Measurements from ENCODE around the gene FTO. TPM values are rescaled to one million over a fixed set of nuclear protein-coding genes. Genes with fewer than 3 reads are reported as not detected.
A peak's percentile ranks its signal among the peaks of the same experiment; 100 is the strongest.

The FTO gene
- total and polyA plus RNA-seq, 2 of the 8 experiments (the other 6 are each of a cell fraction or from before 2014, with no cell fraction given), result 34.5 to 59.8 TPM

DNA sequence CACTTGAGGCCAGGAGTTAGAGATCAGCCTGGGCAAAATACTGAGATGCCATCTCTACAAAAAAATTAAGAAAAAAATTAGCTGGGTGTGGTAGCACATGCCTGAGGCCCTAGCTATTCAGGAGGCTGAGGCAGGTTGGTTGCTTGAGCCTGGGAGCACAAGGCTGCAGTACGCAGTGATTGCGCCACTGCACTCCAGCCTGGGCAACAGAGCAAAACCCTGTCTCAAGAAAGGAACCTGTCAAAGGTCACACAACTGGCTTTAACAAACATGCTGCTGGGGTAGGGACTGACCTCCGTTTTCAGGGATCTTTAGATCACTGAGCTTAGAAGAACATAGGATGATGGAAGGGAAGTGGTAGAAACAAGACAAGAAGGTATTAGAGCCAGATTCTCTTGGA is 487.6 kb downstream of the FTO start:
- H4K91ac ChIP-seq (replicated peaks; ENCODE audit: insufficient read length, low read length), result no peak overlapping the region
- TF ChIP-seq EP300 (IDR thresholded peaks at IDR 0.05; ENCODE audit: borderline replicate concordance in 1 of 2, low read depth in 2 of 2, low read length in 2 of 2), result no peak
- no peak for TF ChIP-seq NRF1 (IDR thresholded peaks at IDR 0.05; ENCODE audit: low read depth, low read length)
- TF ChIP-seq RXRA (IDR thresholded peaks at IDR 0.05; ENCODE audit: insufficient read depth, low read depth, low read length), result no peak
- no peak for TF ChIP-seq SIX5 (IDR thresholded peaks at IDR 0.05; ENCODE audit: low read depth, low read length)
- no peak for TF ChIP-seq ATF2 (IDR thresholded peaks at IDR 0.05; ENCODE audit: low read length)
- no peak for TF ChIP-seq EZH2 (IDR thresholded peaks at IDR 0.05; ENCODE audit: low read depth, low read length, severe bottlenecking)
- TF ChIP-seq RBBP5 (IDR thresholded peaks at IDR 0.05; ENCODE audit: borderline replicate concordance, low read depth, low read length), result no peak
- no peak for TF ChIP-seq SIRT6 (IDR thresholded peaks at IDR 0.05; ENCODE audit: low read length)
- TF ChIP-seq POLR2A (IDR thresholded peaks at IDR 0.05; ENCODE audit: control extremely low read depth in 1 of 2, low read depth in 2 of 2, low read length in 2 of 2), result no peak
- TF ChIP-seq KDM1A (IDR thresholded peaks at IDR 0.05; ENCODE audit: borderline replicate concordance, low read length), result no peak
- TF ChIP-seq GABPA (IDR thresholded peaks at IDR 0.05; ENCODE audit: borderline replicate concordance, insufficient read depth, low read length), result no peak
- TF ChIP-seq GTF2F1 (IDR thresholded peaks at IDR 0.05; ENCODE audit: borderline replicate concordance, low read depth, low read length), result no peak
- no peak for TF ChIP-seq ZNF274 (IDR thresholded peaks at IDR 0.05; ENCODE audit: borderline replicate concordance, extremely low read depth, low read length)

More for the DNA sequence above, 487.6 kb downstream of the FTO start:
- H4K8ac ChIP-seq (ENCODE audit: extremely low read depth, insufficient read depth, low read length), result no peak overlapping the region
- 87% methylated on average over 3 of the region's 3 CpGs; no CpG with 5 or more reads in 1 of the 2 experiments for WGBS, 2 experiments (ENCODE audit: extremely low coverage in 1 of 2, insufficient coverage in 1 of 2, insufficient read length in 1 of 2, insufficient replicate concordance in 2 of 2, low coverage in 1 of 2, low lambda C conversion rate in 2 of 2, missing lambda C conversion rate in 1 of 2)
- no peak overlapping the region for H3K4ac ChIP-seq (replicated peaks; ENCODE audit: insufficient read length, low read depth, low read length)
- peaks cover 0 to 7% (median 6%) of the 10 kb centered on the region in 4 experiments; a peak in 4 of 7 replicates for H3K4me1 ChIP-seq (replicated peaks in 1 of 4; ENCODE audit: control insufficient read depth in 3 of 4, insufficient read depth in 4 of 4, low read length in 3 of 4)
- H3K9me3 ChIP-seq (ENCODE audit: insufficient read depth in 2 of 2, low read depth in 1 of 2, low read length in 1 of 2), result peaks cover 0 to 2% of the 10 kb centered on the region in 2 experiments; a peak in 1 of 4 replicates
- no peak overlapping the region for H2BK12ac ChIP-seq (ENCODE audit: low read depth, low read length)
- no peak overlapping the region for H3K27ac ChIP-seq (ENCODE audit: low read depth, low read length)
- H3K79me2 ChIP-seq (ENCODE audit: control insufficient read depth in 1 of 2, insufficient read depth in 2 of 2, low read length in 2 of 2), result no peaks in the 10 kb centered on the region
- H2BK5ac ChIP-seq (ENCODE audit: low read depth, low read length), result no peak overlapping the region
- FAIRE-seq, result no peak
- DNase-seq (ENCODE audit: low read depth in 1 of 2, low spot score in 2 of 2), result no peak
- H3K23me2 ChIP-seq (ENCODE audit: low read depth, low read length), result no peaks in the 10 kb centered on the region
- no peaks in the 10 kb centered on the region for H3K36me3 ChIP-seq (ENCODE audit: control insufficient read depth in 2 of 4, insufficient read depth in 4 of 4, low read length in 3 of 4)
- H2BK120ac ChIP-seq (replicated peaks; ENCODE audit: low read depth, low read length), result no peak overlapping the region
- 0 out of 2 replicates have a peak overlapping the region, but pooled peaks have one; percentile 37 for H2BK15ac ChIP-seq (ENCODE audit: low read length)
- no peak overlapping the region for H2AFZ ChIP-seq (ENCODE audit: low read length)
- H2AK5ac ChIP-seq (ENCODE audit: low read depth, low read length), result no peak overlapping the region
- no peak overlapping the region for H4K5ac ChIP-seq (ENCODE audit: insufficient read length, low read depth, low read length)
- POLR2A ChIA-PET (ENCODE audit: partially characterized antibody), result no interaction called here
- H3K4me3 ChIP-seq (ENCODE audit: extremely low read depth in 1 of 4, insufficient read depth in 2 of 4, low read depth in 3 of 4, low read length in 4 of 4), result no peak overlapping the region
- no peak overlapping the region for H3K56ac ChIP-seq (replicated peaks; ENCODE audit: insufficient read length, low read depth, low read length)
- H3K79me1 ChIP-seq (ENCODE audit: low read depth, low read length), result no peaks in the 10 kb centered on the region
- no peak overlapping the region for H3K23ac ChIP-seq (ENCODE audit: insufficient read length)
- CTCF ChIA-PET (ENCODE audit: partially characterized antibody), result interaction anchor here (0.6 to 2.3 kb wide), 9 partner anchors 8 to 258 kb away, joined by 3 to 9 read pairs (median 3); no protein-coding TSS in a partner anchor
- H3K27me3 ChIP-seq (replicated peaks in 1 of 4; ENCODE audit: control insufficient read depth in 3 of 4, extremely low read depth in 1 of 4, insufficient read depth in 3 of 4, low read length in 3 of 4), result no peaks in the 10 kb centered on the region
- no peak overlapping the region for H3K4me2 ChIP-seq (ENCODE audit: insufficient read depth in 1 of 2, low read depth in 2 of 2, low read length in 2 of 2)
- H4K20me1 ChIP-seq (replicated peaks in 1 of 2; ENCODE audit: control insufficient read depth in 1 of 2, insufficient read depth in 2 of 2, low read length in 2 of 2), result no peaks in the 10 kb centered on the region
- no peak overlapping the region for H2BK20ac ChIP-seq (ENCODE audit: low read length)
- H3K14ac ChIP-seq (ENCODE audit: insufficient read length), result no peak overlapping the region
- no peak overlapping the region for H3K9ac ChIP-seq (replicated peaks in 1 of 4; ENCODE audit: extremely low read depth in 1 of 4, low read depth in 3 of 4, low read length in 3 of 4)
- H3K18ac ChIP-seq (ENCODE audit: extremely low read depth, low read length), result no peak overlapping the region

Data from H1 (cell line).